Body of pancreas (tissue), 4 donors: ENCODE results near the gene SLC10A4.

ENCODE experiments used
- POLR2A ChIP-seq, 3 donors: fragments of 450-650 bp; IDR thresholded peaks; one replicate each; pipeline ENCODE4 v1.6.1; 2016; ENCODE audit warnings: antibody characterized with exemption in 3 of 3, mild to moderate bottlenecking in 2 of 3
- TF ChIP-seq, protein P1 (sequence below), 7 experiments: fragments of 450-650 bp in 4 of 7; fragments of 200-600 bp in 3 of 7; sonication (generic) in 3 of 7; IDR thresholded peaks; one replicate each; pipeline ENCODE4 v1.5.1; 2016 to 2019; ENCODE audit warnings: antibody characterized with exemption in 7 of 7

DNA sequence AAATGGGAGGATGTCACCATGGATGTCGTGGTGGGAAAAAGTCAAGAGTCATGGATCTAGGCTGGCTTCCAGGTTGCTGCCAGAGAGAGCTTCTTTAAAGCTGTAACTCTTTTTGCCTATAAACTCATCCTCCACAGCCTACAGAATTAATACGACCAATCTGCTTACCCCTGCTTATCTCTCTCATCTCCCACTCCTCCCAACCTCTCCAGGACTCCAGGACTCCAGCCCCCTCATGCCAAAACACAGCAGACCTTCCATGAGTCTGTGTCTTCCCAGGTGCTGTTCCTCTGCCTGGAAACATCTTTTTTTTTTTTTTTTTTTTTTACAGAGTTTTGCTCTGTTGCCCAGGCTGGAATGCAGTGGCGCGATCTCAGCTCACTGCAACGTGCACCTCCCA, 15.3 kb upstream of the SLC10A4 start:
- no peak for TF ChIP-seq POLR2A (IDR thresholded peaks at IDR 0.05)
- TF ChIP-seq, protein P1, sequence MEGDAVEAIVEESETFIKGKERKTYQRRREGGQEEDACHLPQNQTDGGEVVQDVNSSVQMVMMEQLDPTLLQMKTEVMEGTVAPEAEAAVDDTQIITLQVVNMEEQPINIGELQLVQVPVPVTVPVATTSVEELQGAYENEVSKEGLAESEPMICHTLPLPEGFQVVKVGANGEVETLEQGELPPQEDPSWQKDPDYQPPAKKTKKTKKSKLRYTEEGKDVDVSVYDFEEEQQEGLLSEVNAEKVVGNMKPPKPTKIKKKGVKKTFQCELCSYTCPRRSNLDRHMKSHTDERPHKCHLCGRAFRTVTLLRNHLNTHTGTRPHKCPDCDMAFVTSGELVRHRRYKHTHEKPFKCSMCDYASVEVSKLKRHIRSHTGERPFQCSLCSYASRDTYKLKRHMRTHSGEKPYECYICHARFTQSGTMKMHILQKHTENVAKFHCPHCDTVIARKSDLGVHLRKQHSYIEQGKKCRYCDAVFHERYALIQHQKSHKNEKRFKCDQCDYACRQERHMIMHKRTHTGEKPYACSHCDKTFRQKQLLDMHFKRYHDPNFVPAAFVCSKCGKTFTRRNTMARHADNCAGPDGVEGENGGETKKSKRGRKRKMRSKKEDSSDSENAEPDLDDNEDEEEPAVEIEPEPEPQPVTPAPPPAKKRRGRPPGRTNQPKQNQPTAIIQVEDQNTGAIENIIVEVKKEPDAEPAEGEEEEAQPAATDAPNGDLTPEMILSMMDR (IDR thresholded peaks at IDR 0.05) = no peak
